ENCODE measurements around the gene PPP1R14B.

PPP1R14B gene

GRCh38 chr11:64208086-64208795 is 38.5 kb downstream of the PPP1R14B start:
- DNase-seq = no peak

- DNase-seq = peak; percentile 86
Observed at GRCh38 chr11:64207256-64208085, 39.3 kb downstream of the PPP1R14B start.

GRCh38 chr11:64206457-64207255 is 40.1 kb downstream of the PPP1R14B start, which contains the start of gene FERMT3:
TSS of gene FERMT3 (plus strand) at chr11:64206721. CDS start at chr11:64207365, 644 bp downstream.
- DNase-seq = peak; percentile 74

GRCh38 chr11:64204464-64204989 is 42.2 kb downstream of the PPP1R14B start:
- peak; percentile 81 for DNase-seq

DNA sequence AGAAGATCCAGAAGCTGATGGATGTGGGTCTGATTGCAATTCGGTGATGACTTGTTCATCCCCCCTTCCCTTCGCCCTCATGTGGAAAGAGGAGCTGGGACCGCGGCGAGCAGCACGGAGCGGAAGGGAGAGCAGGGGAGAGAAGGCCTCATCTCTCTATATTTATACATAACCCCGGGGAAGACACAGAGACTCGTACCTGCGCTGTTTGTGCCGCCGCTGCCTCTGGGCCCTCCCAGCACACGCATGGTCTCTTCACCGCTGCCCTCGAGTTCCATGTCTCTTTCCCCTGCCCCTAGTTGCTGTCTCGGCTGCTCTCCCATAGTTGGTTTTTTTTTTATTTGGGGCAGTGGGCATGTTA is 42.7 kb downstream of the PPP1R14B start:
- no peak for DNase-seq

GRCh38 chr11:64203421-64204079 is 43.2 kb downstream of the PPP1R14B start:
- DNase-seq = no peak

- no peak for DNase-seq
Observed at GRCh38 chr11:64202992-64203391, 43.8 kb downstream of the PPP1R14B start.

DNA sequence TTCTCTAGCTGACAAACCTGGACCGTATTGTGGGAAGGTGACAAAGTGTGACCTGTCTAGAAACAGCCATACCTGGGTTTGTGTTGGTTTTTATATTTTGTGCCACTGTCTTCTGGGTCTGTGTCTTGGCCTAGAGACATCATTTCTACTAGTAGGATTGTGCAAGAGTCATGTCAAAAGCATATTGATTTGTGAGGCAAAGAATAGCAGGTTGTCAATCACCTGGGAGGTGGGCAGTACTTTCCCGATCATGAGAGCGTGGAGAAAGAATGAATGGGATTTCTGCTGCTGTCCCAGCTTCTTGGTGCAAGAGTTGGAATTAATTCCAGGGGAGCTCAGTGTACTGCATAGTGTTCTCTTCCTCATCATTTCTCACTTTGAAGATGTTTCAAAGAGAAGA is 45.2 kb downstream of the PPP1R14B start:
- DNase-seq = no peak

GRCh38 chr11:64198511-64198910 is 48.2 kb downstream of the PPP1R14B start:
- DNase-seq = no peak

GRCh38 chr11:64196626-64197025 is 50.1 kb downstream of the PPP1R14B start:
- DNase-seq = no peak

All from stimulated activated CD4-positive, alpha-beta T cell treated with anti-CD3 and anti-CD28 coated beads, Interleukin-4, amount 100 ng/mL, for 24 hours (primary cell).